ENCODE measurements around the gene CHN2.

Gene CHN2

GRCh38 chr7:29239638-29240037, 45.1 kb downstream of the CHN2 start:
- TF ChIP-seq BACH2 (CRISPR knock-in tag; IDR thresholded peaks at IDR 0.05; ENCODE audit: borderline replicate concordance) (no peak), ZNF70 (CRISPR knock-in tag; IDR thresholded peaks at IDR 0.05) (no peak), ARNTL (CRISPR knock-in tag; IDR thresholded peaks at IDR 0.05; ENCODE audit: borderline replicate concordance, low read depth) (no peak), CREB5 (CRISPR knock-in tag; IDR thresholded peaks at IDR 0.05; ENCODE audit: low read depth) (no peak), GLIS3 (CRISPR knock-in tag; IDR thresholded peaks at IDR 0.05) (no peak), PPARA (CRISPR knock-in tag; IDR thresholded peaks at IDR 0.05; ENCODE audit: borderline replicate concordance) (no peak), POU6F1 (CRISPR knock-in tag; IDR thresholded peaks at IDR 0.05; ENCODE audit: borderline replicate concordance, low read depth) (no peak), ZNF8 (CRISPR knock-in tag; IDR thresholded peaks at IDR 0.05) (no peak)
- no peak for ATAC-seq

GRCh38 chr7:29242265-29242664, 47.7 kb downstream of the CHN2 start:
- ATAC-seq = no peak
- TF ChIP-seq POU6F1 (CRISPR knock-in tag; IDR thresholded peaks at IDR 0.05; ENCODE audit: borderline replicate concordance, low read depth) (no peak), ZNF565 (CRISPR knock-in tag; conservative IDR thresholded peaks at IDR 0.05; ENCODE audit: low read depth) (no peak), ZFP3 (CRISPR knock-in tag; IDR thresholded peaks at IDR 0.05) (no peak), CSDC2 (CRISPR knock-in tag; IDR thresholded peaks at IDR 0.05) (no peak), PATZ1 (CRISPR knock-in tag; IDR thresholded peaks at IDR 0.05; ENCODE audit: borderline replicate concordance) (no peak), CSRNP3 (CRISPR knock-in tag; IDR thresholded peaks at IDR 0.05) (no peak), RARB (CRISPR knock-in tag; IDR thresholded peaks at IDR 0.05) (no peak), ESRRG (CRISPR knock-in tag; IDR thresholded peaks at IDR 0.05) (no peak), TSHZ2 (CRISPR knock-in tag; IDR thresholded peaks at IDR 0.05) (no peak), PPARA (CRISPR knock-in tag; IDR thresholded peaks at IDR 0.05; ENCODE audit: borderline replicate concordance) (no peak), ZNF8 (CRISPR knock-in tag; IDR thresholded peaks at IDR 0.05) (no peak), OSR1 (CRISPR knock-in tag; IDR thresholded peaks at IDR 0.05) (no peak), CREB5 (CRISPR knock-in tag; IDR thresholded peaks at IDR 0.05; ENCODE audit: low read depth) (no peak), TOX (CRISPR knock-in tag; IDR thresholded peaks at IDR 0.05; ENCODE audit: borderline replicate concordance) (no peak), ZFP30 (CRISPR knock-in tag; IDR thresholded peaks at IDR 0.05) (no peak), ZC3H10 (CRISPR knock-in tag; IDR thresholded peaks at IDR 0.05) (no peak), ZNF70 (CRISPR knock-in tag; IDR thresholded peaks at IDR 0.05) (no peak), GLIS3 (CRISPR knock-in tag; IDR thresholded peaks at IDR 0.05) (no peak)

Measured in SK-N-SH treated with all-trans-retinoic acid at 6 μM for 48 hours (cell line).